ENCODE data around the gene PPP1R12A. TPM values are rescaled to one million over a fixed set of nuclear protein-coding genes. Genes with fewer than 3 reads are reported as not detected.

The PPP1R12A gene
- total and polyA plus RNA-seq, 2 of the 4 experiments (the other 2 are of a cell fraction): 47.7 to 112 TPM

GRCh38 chr12:79959484-79959883, 24.6 kb upstream of the PPP1R12A start:
- Histone ChIP-seq H2BK15ac (ENCODE audit: low read depth, low read length) (no peak overlapping the region), H3K14ac (replicated peaks; ENCODE audit: low read depth, low read length) (no peak overlapping the region), H2AK5ac (ENCODE audit: low read depth, low read length) (no peak overlapping the region), H4K91ac (ENCODE audit: insufficient read depth, low read depth, low read length) (no peak overlapping the region), H3K23ac (ENCODE audit: low read depth, low read length) (no peak overlapping the region), H3K9me1 (ENCODE audit: insufficient read depth, low read length) (no peaks in the 10 kb centered on the region), H3K79me1 (ENCODE audit: low read depth in 1 of 2, low read length in 2 of 2) (no peaks in the 10 kb centered on the region), H4K8ac (ENCODE audit: low read depth in 2 of 2, low read length in 2 of 2) (no peak overlapping the region), H4K20me1 (ENCODE audit: insufficient read depth, low read length) (no peaks in the 10 kb centered on the region), H3K27me3 (ENCODE audit: control insufficient read depth, insufficient read depth, low read length) (no peaks in the 10 kb centered on the region), H3K4me1 (ENCODE audit: control insufficient read depth, insufficient read depth, low read length) (no peaks in the 10 kb centered on the region), H3K4ac (ENCODE audit: low read depth, low read length) (no peak overlapping the region), H2BK5ac (ENCODE audit: low read depth, low read length, poor library complexity, severe bottlenecking) (no peak overlapping the region), H3K9me3 (ENCODE audit: control insufficient read depth, insufficient read depth, low read length) (peaks cover 7% of the 10 kb centered on the region), H2BK20ac (ENCODE audit: low read depth, low read length) (no peak overlapping the region), H3K27ac (ENCODE audit: insufficient read depth, low read length) (no peak overlapping the region), H2BK120ac (ENCODE audit: low read depth, low read length) (no peak overlapping the region), H3K4me2 (ENCODE audit: low read depth, low read length) (no peak overlapping the region), H2AFZ (replicated peaks; ENCODE audit: low read length, poor library complexity) (no peak overlapping the region), H4K5ac (ENCODE audit: low read depth, low read length) (no peak overlapping the region), H3K9ac (ENCODE audit: low read depth, low read length) (no peak overlapping the region), H3K36me3 (ENCODE audit: control insufficient read depth, insufficient read depth, low read length) (no peaks in the 10 kb centered on the region), H2AK9ac (replicated peaks; ENCODE audit: low read depth, low read length, poor library complexity) (no peak overlapping the region), H3K18ac (ENCODE audit: low read depth, low read length) (no peak overlapping the region), H3K56ac (ENCODE audit: extremely low read depth, insufficient read depth, low read length) (no peak overlapping the region), H3K4me3 (ENCODE audit: insufficient read depth, low read depth, low read length) (no peak overlapping the region)
- CTCF ChIA-PET: no interaction called here
- ATAC-seq (ENCODE audit: low read depth) (no peak), DNase-seq (no peak)
- no TSS peak for BruUV-seq (replicated peaks)
- dilution Hi-C loops (cut with HindIII; ENCODE audit: low sequenced_read_pairs, unreplicated experiment): no loop called here
- in situ Hi-C loops (cut with MboI; ENCODE audit: low sequenced_read_pairs): no loop called here
- POLR2A ChIA-PET (ENCODE audit: unreplicated experiment): no interaction called here
- 100% methylated on average over 2 of the region's 4 CpGs; no CpG with 5 or more reads in 1 of the 2 experiments for WGBS, 2 experiments (ENCODE audit: extremely low coverage in 2 of 2, insufficient read length in 1 of 2)
- intact Hi-C loops (cut with micrococcal nuclease): no loop called here
- TF ChIP-seq CHD1 (IDR thresholded peaks at IDR 0.05; ENCODE audit: low read depth, low read length) (no peak), RCOR1 (IDR thresholded peaks at IDR 0.05; ENCODE audit: insufficient replicate concordance, low read length) (no peak), RAD21 (IDR thresholded peaks at IDR 0.05; ENCODE audit: low read length) (no peak), RFX5 (IDR thresholded peaks at IDR 0.05; ENCODE audit: low read depth, low read length) (no peak), POLR2A (IDR thresholded peaks at IDR 0.05; ENCODE audit: low read depth, low read length) (no peak), MAZ (IDR thresholded peaks at IDR 0.05; ENCODE audit: borderline replicate concordance, low read depth, low read length) (no peak), BHLHE40 (IDR thresholded peaks at IDR 0.05; ENCODE audit: low read depth, low read length) (no peak), ELK1 (IDR thresholded peaks at IDR 0.05; ENCODE audit: borderline replicate concordance, low read depth, low read length) (no peak), CTCF (conservative IDR thresholded peaks at IDR 0.05; ENCODE audit: low read depth, low read length) (no peak), MAFK (IDR thresholded peaks at IDR 0.05; ENCODE audit: low read depth, low read length) (no peak), CEBPB (IDR thresholded peaks at IDR 0.05; ENCODE audit: low read depth, low read length) (no peak), MXI1 (IDR thresholded peaks at IDR 0.05; ENCODE audit: borderline replicate concordance, low read depth, low read length) (no peak), USF2 (IDR thresholded peaks at IDR 0.05; ENCODE audit: low read depth, low read length) (no peak), SMC3 (IDR thresholded peaks at IDR 0.05; ENCODE audit: low read depth, low read length) (no peak), NFE2L2 (IDR thresholded peaks at IDR 0.05; ENCODE audit: low read depth, low read length) (no peak)
